ENCODE data around the gene LYPD6B.

GRCh38 chr2:149104221-149104620, 65.7 kb downstream of the LYPD6B start:
- TF ChIP-seq, protein P1, sequence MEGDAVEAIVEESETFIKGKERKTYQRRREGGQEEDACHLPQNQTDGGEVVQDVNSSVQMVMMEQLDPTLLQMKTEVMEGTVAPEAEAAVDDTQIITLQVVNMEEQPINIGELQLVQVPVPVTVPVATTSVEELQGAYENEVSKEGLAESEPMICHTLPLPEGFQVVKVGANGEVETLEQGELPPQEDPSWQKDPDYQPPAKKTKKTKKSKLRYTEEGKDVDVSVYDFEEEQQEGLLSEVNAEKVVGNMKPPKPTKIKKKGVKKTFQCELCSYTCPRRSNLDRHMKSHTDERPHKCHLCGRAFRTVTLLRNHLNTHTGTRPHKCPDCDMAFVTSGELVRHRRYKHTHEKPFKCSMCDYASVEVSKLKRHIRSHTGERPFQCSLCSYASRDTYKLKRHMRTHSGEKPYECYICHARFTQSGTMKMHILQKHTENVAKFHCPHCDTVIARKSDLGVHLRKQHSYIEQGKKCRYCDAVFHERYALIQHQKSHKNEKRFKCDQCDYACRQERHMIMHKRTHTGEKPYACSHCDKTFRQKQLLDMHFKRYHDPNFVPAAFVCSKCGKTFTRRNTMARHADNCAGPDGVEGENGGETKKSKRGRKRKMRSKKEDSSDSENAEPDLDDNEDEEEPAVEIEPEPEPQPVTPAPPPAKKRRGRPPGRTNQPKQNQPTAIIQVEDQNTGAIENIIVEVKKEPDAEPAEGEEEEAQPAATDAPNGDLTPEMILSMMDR (IDR thresholded peaks at IDR 0.05 in 2 of 3, conservative IDR thresholded peaks at IDR 0.05 in 1 of 3; ENCODE audit: borderline replicate concordance in 1 of 3, insufficient read depth in 1 of 3, low read depth in 2 of 3, low read length in 2 of 3), result no peak
- TF ChIP-seq JUND (IDR thresholded peaks at IDR 0.05) (no peak), MAX (IDR thresholded peaks at IDR 0.05) (no peak), CBX3 (IDR thresholded peaks at IDR 0.05; ENCODE audit: low read depth) (no peak)
- TF ChIP-seq, protein P2, sequence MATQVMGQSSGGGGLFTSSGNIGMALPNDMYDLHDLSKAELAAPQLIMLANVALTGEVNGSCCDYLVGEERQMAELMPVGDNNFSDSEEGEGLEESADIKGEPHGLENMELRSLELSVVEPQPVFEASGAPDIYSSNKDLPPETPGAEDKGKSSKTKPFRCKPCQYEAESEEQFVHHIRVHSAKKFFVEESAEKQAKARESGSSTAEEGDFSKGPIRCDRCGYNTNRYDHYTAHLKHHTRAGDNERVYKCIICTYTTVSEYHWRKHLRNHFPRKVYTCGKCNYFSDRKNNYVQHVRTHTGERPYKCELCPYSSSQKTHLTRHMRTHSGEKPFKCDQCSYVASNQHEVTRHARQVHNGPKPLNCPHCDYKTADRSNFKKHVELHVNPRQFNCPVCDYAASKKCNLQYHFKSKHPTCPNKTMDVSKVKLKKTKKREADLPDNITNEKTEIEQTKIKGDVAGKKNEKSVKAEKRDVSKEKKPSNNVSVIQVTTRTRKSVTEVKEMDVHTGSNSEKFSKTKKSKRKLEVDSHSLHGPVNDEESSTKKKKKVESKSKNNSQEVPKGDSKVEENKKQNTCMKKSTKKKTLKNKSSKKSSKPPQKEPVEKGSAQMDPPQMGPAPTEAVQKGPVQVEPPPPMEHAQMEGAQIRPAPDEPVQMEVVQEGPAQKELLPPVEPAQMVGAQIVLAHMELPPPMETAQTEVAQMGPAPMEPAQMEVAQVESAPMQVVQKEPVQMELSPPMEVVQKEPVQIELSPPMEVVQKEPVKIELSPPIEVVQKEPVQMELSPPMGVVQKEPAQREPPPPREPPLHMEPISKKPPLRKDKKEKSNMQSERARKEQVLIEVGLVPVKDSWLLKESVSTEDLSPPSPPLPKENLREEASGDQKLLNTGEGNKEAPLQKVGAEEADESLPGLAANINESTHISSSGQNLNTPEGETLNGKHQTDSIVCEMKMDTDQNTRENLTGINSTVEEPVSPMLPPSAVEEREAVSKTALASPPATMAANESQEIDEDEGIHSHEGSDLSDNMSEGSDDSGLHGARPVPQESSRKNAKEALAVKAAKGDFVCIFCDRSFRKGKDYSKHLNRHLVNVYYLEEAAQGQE (IDR thresholded peaks at IDR 0.05; ENCODE audit: low read depth), result no peak
